ENCODE data around the gene ERVH48-1.

GRCh38 chr21:42925114-42925926, at the start of gene ERVH48-1:
- TF ChIP-seq FOSL2 (IDR thresholded peaks at IDR 0.05) = no peak
- no peak for TF ChIP-seq FOSL2 (CRISPR knock-in tag; IDR thresholded peaks at IDR 0.05)
- no peak for TF ChIP-seq CTCF (IDR thresholded peaks at IDR 0.05)
- TF ChIP-seq SMC3 (IDR thresholded peaks at IDR 0.05) = no peak
- no peak for TF ChIP-seq MAX (IDR thresholded peaks at IDR 0.05)
- TF ChIP-seq BHLHE40 (IDR thresholded peaks at IDR 0.05; ENCODE audit: low read depth, low read length) = no peak
- TF ChIP-seq JUNB (IDR thresholded peaks at IDR 0.05) = no peak
